Measurements from ENCODE around the gene HNRNPUL2. TPM values are rescaled to one million over a fixed set of nuclear protein-coding genes. Genes with fewer than 3 reads are reported as not detected.
"Not testable (repeated sequence)": the region's sequence is repeated elsewhere in the genome, so short reads cannot be mapped to it uniquely, and the experiment has no call there.

HNRNPUL2 gene
- total RNA-seq, 2 donors from 2014 or later = 21.3 to 41.8 TPM

DNA sequence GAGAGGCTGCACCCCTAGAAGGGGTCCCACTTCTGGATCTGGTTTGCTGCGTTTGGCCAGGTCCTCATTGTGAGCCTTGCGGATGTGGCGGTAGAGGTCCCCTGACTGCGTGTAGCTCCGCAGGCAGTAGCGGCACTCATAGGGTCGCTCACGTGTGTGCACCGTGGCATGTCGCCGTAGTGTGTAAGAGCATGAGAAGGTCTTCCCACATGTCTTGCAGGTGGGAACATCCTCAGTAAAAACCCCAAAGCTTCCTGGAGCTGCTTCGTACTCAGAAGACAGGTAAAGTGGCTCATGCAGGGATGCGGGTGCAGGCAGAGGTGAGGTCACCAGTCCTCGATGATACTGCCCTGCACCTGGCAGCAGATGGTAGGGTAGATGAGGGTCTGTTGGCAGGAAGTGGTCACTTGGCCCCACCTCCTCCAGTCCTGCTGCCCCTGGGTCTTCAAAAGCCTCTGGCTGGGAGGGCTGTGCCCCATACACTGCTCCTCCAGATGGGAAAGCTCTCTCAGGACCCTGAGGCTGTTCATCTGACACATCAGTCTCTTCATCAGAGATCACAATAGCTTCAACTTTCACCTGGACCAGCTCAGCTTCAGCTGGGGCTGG lies 25.0 kb upstream of the HNRNPUL2 start:
- H3K4me1 ChIP-seq (ENCODE audit: control insufficient read depth in 1 of 2, low read depth in 2 of 2) = peaks cover 10 to 27% of the 10 kb centered on the region in 2 donors
- H3K4me3 ChIP-seq = no peak overlapping the region
- no peak overlapping the region for H3K27ac ChIP-seq
- DNase-seq (ENCODE audit: low spot score) (no peak), ATAC-seq (ENCODE audit: insufficient number of reproducible peaks, low FRiP score, low read depth) (no peak)
- no peaks in the 10 kb centered on the region for H3K9me3 ChIP-seq
- H3K36me3 ChIP-seq = peaks cover 3% of the 10 kb centered on the region
- TF ChIP-seq, protein P1, sequence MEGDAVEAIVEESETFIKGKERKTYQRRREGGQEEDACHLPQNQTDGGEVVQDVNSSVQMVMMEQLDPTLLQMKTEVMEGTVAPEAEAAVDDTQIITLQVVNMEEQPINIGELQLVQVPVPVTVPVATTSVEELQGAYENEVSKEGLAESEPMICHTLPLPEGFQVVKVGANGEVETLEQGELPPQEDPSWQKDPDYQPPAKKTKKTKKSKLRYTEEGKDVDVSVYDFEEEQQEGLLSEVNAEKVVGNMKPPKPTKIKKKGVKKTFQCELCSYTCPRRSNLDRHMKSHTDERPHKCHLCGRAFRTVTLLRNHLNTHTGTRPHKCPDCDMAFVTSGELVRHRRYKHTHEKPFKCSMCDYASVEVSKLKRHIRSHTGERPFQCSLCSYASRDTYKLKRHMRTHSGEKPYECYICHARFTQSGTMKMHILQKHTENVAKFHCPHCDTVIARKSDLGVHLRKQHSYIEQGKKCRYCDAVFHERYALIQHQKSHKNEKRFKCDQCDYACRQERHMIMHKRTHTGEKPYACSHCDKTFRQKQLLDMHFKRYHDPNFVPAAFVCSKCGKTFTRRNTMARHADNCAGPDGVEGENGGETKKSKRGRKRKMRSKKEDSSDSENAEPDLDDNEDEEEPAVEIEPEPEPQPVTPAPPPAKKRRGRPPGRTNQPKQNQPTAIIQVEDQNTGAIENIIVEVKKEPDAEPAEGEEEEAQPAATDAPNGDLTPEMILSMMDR (IDR thresholded peaks at IDR 0.05) = no peak
- H3K27me3 ChIP-seq (replicated peaks; ENCODE audit: insufficient read depth) = no peaks in the 10 kb centered on the region

- not testable (repeated sequence) for H3K4me3 ChIP-seq; DNase-seq (ENCODE audit: low spot score); H3K27ac ChIP-seq; H3K36me3 ChIP-seq; ATAC-seq (ENCODE audit: insufficient number of reproducible peaks, low FRiP score, low read depth); H3K9me3 ChIP-seq; H3K27me3 ChIP-seq (replicated peaks; ENCODE audit: insufficient read depth)
- H3K4me1 ChIP-seq (ENCODE audit: control insufficient read depth in 1 of 2, low read depth in 2 of 2) = peaks cover 10 to 27% of the 10 kb centered on the region in 2 donors
These were observed 22.7 kb upstream of the HNRNPUL2 start for GRCh38 chr11:62749931-62750330.

- H3K27ac ChIP-seq = no peak overlapping the region
- DNase-seq (ENCODE audit: low spot score) (no peak), ATAC-seq (ENCODE audit: insufficient number of reproducible peaks, low FRiP score, low read depth) (no peak)
- H3K36me3 ChIP-seq = peaks cover 3% of the 10 kb centered on the region
- H3K9me3 ChIP-seq = no peaks in the 10 kb centered on the region
- no peak overlapping the region for H3K4me3 ChIP-seq
- TF ChIP-seq, protein P1 (IDR thresholded peaks at IDR 0.05) = no peak
- H3K27me3 ChIP-seq (replicated peaks; ENCODE audit: insufficient read depth) = no peaks in the 10 kb centered on the region
- peaks cover 0 to 14% of the 10 kb centered on the region in 2 donors for H3K4me1 ChIP-seq (ENCODE audit: control insufficient read depth in 1 of 2, low read depth in 2 of 2)
These were observed 20.4 kb upstream of the HNRNPUL2 start for GRCh38 chr11:62747475-62748160.

GRCh38 chr11:62737196-62737595 lies 9.9 kb upstream of the HNRNPUL2 start:
- Histone ChIP-seq H3K36me3 (peaks cover 25% of the 10 kb centered on the region), H3K4me1 (ENCODE audit: control insufficient read depth in 1 of 2, low read depth in 2 of 2) (no peaks in the 10 kb centered on the region), H3K27ac (no peak overlapping the region), H3K4me3 (no peak overlapping the region), H3K9me3 (no peaks in the 10 kb centered on the region), H3K27me3 (replicated peaks; ENCODE audit: insufficient read depth) (no peaks in the 10 kb centered on the region)
- ATAC-seq (ENCODE audit: insufficient number of reproducible peaks, low FRiP score, low read depth) = no peak
- DNase-seq (ENCODE audit: low spot score) = no peak
- TF ChIP-seq, protein P1 (IDR thresholded peaks at IDR 0.05) = no peak

DNA sequence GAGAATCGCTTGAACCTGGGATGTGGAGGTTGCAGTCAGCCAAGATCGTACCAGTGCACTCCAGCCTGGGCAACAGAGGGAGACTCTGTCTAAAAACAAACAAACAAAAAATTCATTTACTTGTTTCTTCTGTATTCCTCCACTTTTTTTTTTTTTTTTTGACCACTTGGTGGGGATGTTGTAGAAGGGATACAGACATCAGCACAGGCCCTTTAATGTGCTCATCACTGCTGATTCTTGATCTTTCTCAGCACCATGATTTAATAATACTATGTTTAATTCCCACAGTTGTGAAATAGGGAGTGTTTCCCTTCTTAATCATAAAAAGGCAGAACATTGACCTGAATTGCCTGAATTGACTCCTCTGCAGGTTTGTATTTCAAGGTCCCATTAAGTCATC lies 5.6 kb upstream of the HNRNPUL2 start:
- ATAC-seq (ENCODE audit: insufficient number of reproducible peaks, low FRiP score, low read depth) (no peak), DNase-seq (ENCODE audit: low spot score) (no peak)
- Histone ChIP-seq H3K4me1 (ENCODE audit: control insufficient read depth in 1 of 2, low read depth in 2 of 2) (peaks cover 19 to 27% of the 10 kb centered on the region in 2 donors), H3K9me3 (no peaks in the 10 kb centered on the region), H3K4me3 (no peak overlapping the region), H3K36me3 (peaks cover 22% of the 10 kb centered on the region), H3K27ac (no peak overlapping the region), H3K27me3 (replicated peaks; ENCODE audit: insufficient read depth) (no peaks in the 10 kb centered on the region)
- TF ChIP-seq, protein P1 (IDR thresholded peaks at IDR 0.05) = no peak

- peak overlapping the region; percentile 97 for H3K4me3 ChIP-seq
- H3K27me3 ChIP-seq (replicated peaks; ENCODE audit: insufficient read depth); H3K9me3 ChIP-seq; ATAC-seq (ENCODE audit: insufficient number of reproducible peaks, low FRiP score, low read depth); DNase-seq (ENCODE audit: low spot score): not testable (repeated sequence)
- H3K27ac ChIP-seq = peak overlapping the region in 1 of 2 donors; percentile 10
- H3K4me1 ChIP-seq (ENCODE audit: control insufficient read depth in 1 of 2, low read depth in 2 of 2) = peaks cover 19 to 37% of the 10 kb centered on the region in 2 donors
- H3K36me3 ChIP-seq = peaks cover 10% of the 10 kb centered on the region
These were observed 2.8 kb upstream of the HNRNPUL2 start for GRCh38 chr11:62730076-62730475.
